AG04450 (cell line): ENCODE results near the gene ENTPD3. TPM values are rescaled to one million over a fixed set of nuclear protein-coding genes. Genes with fewer than 3 reads are reported as not detected.

Source experiments
- CTCF ChIA-PET: fragments of 300-600, 350-600 bp; formaldehyde crosslinking; extraction: SDS; loops from one replicate; lab custom pipeline; 2022; ENCODE audit warnings: antibody characterized with exemption, inconsistent platforms; lab: Charles Lee
- POLR2A ChIA-PET: fragments of 350-600 bp; formaldehyde crosslinking; extraction: SDS; loops from one replicate; lab custom pipeline; 2021; ENCODE audit warnings: antibody characterized with exemption, inconsistent platforms; lab: Yijun Ruan, JAX
- DNase-seq: peaks from one replicate; pipeline ENCODE4 v3.0.0-alpha.2; 2011; ENCODE audit warnings: low read depth, low spot score
- H3K27ac ChIP-seq: one replicate; pipeline ENCODE4 v1.5.1; 2012; ENCODE audit warnings: low read depth, low read length, control low read depth
- H3K27me3 ChIP-seq: one replicate; pipeline ENCODE4 v1.6.0; 2012; ENCODE audit warnings: low read length; ENCODE audit not compliant: control insufficient read depth, insufficient read depth
- H3K4me3 ChIP-seq: 2 replicates; pipeline ENCODE4 v1.5.1; 2011; ENCODE audit warnings: mild to moderate bottlenecking, low read depth, low read length, control low read depth
- H3K9me3 ChIP-seq: 2 replicates; pipeline ENCODE4 v1.5.1; 2012; ENCODE audit warnings: low read length; ENCODE audit not compliant: control insufficient read depth, insufficient read depth
- polyA plus RNA-seq: library from polyadenylated mRNA; depleted of rRNA; stranded (reverse); fragments of >200 nt; gene quantifications from 2 replicates; pipeline ENCODE4 v1.2.3, GENCODE V29; 2011
- TF ChIP-seq, protein P1 (sequence below): IDR thresholded peaks from 2 replicates; pipeline ENCODE4 v1.5.1; 2011; ENCODE audit warnings: low read depth, low read length, control low read depth, inconsistent platforms

The ENTPD3 gene
- polyA plus RNA-seq, 1 experiment, result not detected

GRCh38 chr3:40417845-40418543 lies 31.0 kb downstream of the ENTPD3 start:
- ChIA-PET POLR2A (no interaction called here), CTCF (no interaction called here)
- TF ChIP-seq, protein P1, sequence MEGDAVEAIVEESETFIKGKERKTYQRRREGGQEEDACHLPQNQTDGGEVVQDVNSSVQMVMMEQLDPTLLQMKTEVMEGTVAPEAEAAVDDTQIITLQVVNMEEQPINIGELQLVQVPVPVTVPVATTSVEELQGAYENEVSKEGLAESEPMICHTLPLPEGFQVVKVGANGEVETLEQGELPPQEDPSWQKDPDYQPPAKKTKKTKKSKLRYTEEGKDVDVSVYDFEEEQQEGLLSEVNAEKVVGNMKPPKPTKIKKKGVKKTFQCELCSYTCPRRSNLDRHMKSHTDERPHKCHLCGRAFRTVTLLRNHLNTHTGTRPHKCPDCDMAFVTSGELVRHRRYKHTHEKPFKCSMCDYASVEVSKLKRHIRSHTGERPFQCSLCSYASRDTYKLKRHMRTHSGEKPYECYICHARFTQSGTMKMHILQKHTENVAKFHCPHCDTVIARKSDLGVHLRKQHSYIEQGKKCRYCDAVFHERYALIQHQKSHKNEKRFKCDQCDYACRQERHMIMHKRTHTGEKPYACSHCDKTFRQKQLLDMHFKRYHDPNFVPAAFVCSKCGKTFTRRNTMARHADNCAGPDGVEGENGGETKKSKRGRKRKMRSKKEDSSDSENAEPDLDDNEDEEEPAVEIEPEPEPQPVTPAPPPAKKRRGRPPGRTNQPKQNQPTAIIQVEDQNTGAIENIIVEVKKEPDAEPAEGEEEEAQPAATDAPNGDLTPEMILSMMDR, result no peak
- no peaks in the 10 kb centered on the region for H3K9me3 ChIP-seq
- no peaks in the 10 kb centered on the region for H3K27me3 ChIP-seq
- no peak for DNase-seq
- H3K4me3 ChIP-seq, result no peak overlapping the region
- H3K27ac ChIP-seq, result no peak overlapping the region

DNA sequence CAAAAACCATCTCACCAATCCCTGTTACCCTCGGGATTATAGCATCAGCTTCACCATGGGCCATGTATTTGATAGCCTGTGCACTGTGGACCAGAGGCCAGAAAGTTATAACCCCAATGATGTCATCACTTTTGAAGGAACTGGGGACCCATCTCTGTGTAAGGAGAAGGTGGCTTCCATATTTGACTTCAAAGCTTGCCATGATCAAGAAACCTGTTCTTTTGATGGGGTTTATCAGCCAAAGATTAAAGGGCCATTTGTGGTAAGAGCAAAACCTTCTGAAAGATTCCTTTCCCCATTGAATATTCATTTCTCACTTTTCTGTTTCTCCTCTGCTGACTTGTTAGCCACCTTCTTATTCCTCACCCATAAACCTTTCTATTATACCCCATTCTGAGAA lies 35.9 kb downstream of the ENTPD3 start:
- TF ChIP-seq, protein P1, result no peak
- Histone ChIP-seq H3K27me3 (no peaks in the 10 kb centered on the region), H3K9me3 (no peaks in the 10 kb centered on the region), H3K27ac (no peak overlapping the region), H3K4me3 (no peak overlapping the region)
- ChIA-PET POLR2A (no interaction called here), CTCF (no interaction called here)
- no peak for DNase-seq

DNA sequence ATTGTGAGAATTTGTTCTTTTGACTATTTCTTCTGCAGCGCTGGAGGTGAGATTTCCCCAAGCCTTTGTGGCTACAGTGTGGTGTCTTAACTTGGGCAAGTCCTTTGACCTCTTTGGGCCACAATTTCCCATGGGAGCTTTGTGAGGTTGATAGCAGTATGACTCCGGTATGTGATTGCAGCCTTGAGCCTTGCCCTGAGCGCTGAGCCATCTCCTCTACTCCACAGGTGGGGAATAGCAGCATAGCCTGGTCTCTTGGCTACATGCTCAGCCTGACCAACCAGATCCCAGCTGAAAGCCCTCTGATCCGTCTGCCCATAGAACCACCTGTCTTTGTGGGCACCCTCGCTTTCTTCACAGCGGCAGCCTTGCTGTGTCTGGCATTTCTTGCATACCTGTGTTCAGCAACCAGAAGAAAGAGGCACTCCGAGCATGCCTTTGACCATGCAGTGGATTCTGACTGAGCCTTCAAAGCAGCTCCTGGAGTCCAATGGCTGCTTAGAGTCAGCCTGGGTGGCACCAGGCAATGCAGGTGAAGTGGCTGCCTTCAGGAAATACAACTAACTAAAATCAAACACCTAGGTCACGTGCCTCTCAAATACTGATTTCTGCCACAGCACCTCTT lies 40.2 kb downstream of the ENTPD3 start:
- CTCF ChIA-PET, result no interaction called here
- no peaks in the 10 kb centered on the region for H3K9me3 ChIP-seq
- DNase-seq, result no peak
- H3K4me3 ChIP-seq, result no peak overlapping the region
- POLR2A ChIA-PET, result no interaction called here
- TF ChIP-seq, protein P1, result no peak
- no peak overlapping the region for H3K27ac ChIP-seq
- peaks cover 1% of the 10 kb centered on the region for H3K27me3 ChIP-seq

DNA sequence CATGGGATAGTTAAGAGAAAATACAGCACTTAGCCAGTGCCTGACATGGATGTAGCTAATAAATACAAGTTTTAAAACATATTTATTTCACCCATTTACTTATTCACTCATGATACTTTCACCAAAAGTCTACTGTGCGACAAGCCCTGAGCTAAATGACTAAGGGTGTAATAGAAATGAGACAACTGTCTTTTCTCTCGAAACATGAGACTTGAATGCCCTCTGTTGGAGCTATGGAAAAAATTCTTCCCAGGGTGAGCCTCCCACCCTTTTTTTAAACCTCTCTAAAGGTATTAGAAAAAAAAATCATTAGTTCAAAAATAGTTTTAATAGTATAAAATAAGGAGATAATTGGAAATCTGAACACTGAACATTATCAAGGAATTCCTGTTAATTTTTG lies 45.8 kb downstream of the ENTPD3 start:
- TF ChIP-seq, protein P1, result no peak
- DNase-seq, result no peak
- POLR2A ChIA-PET, result no interaction called here
- peaks cover 3% of the 10 kb centered on the region for H3K27me3 ChIP-seq
- no peak overlapping the region for H3K4me3 ChIP-seq
- CTCF ChIA-PET, result no interaction called here
- H3K27ac ChIP-seq, result no peak overlapping the region
- H3K9me3 ChIP-seq, result no peaks in the 10 kb centered on the region

DNA sequence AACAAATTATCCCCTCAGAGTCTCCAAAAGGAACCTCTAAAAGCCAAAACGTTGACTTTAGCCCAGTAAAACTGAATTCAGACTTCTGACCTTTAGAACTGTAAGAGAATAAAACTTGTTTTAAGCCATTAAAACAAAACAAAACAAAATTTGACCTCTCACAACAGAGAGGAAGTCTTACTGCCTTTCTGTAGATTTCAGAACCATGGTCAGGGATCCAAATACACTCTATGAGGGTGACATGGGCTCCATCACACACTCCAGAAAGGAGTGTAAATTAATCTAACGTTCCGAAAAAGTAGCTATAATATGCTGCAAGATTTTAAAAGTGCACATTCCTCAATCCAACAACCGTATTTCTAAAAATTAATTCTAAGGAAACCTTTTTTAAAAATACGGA lies 50.9 kb downstream of the ENTPD3 start:
- POLR2A ChIA-PET, result no interaction called here
- TF ChIP-seq, protein P1, result no peak
- CTCF ChIA-PET, result interaction anchor here (1.3 kb wide), 1 partner anchor 246 kb away, joined by 3 read pairs; no protein-coding TSS in a partner anchor
- H3K4me3 ChIP-seq, result no peak overlapping the region
- H3K9me3 ChIP-seq, result no peaks in the 10 kb centered on the region
- H3K27ac ChIP-seq, result no peak overlapping the region
- no peaks in the 10 kb centered on the region for H3K27me3 ChIP-seq
- DNase-seq, result no peak
